Measurements from ENCODE around the gene THRB. TPM values are rescaled to one million over a fixed set of nuclear protein-coding genes. Genes with fewer than 3 reads are reported as not detected.

THRB gene
- total and polyA plus RNA-seq, 9 of the 15 experiments (the other 6 are each of a cell fraction or from before 2014, with no cell fraction given), result 1.7 to 14.9 (median 6.9) TPM

GRCh38 chr3:24161841-24162240 lies 332.8 kb downstream of the THRB start:
- FAIRE-seq, result no peak

More at GRCh38 chr3:24161841-24162240, 332.8 kb downstream of the THRB start:
- no peak overlapping the region for H3K9ac ChIP-seq (ENCODE audit: insufficient read depth in 1 of 2, low read depth in 2 of 2, low read length in 2 of 2)
- H3K9me1 ChIP-seq (ENCODE audit: control insufficient read depth, insufficient read depth, low read length), result no peaks in the 10 kb centered on the region
- no peak overlapping the region for H3K4me2 ChIP-seq (ENCODE audit: insufficient read depth, low read length)
- in situ Hi-C loops (cut with MboI) (no loop called here), intact Hi-C loops (cut with micrococcal nuclease) (no loop called here)
- WGBS (ENCODE audit: insufficient coverage, low coverage, missing lambda C conversion rate), result 19% methylated on average over 7 of the region's 7 CpGs
- DNase-seq (ENCODE audit: extremely low read depth in 1 of 4, low spot score in 3 of 4) (no peak), ATAC-seq (no peak)
- H3K4me3 ChIP-seq, result no peak overlapping the region
- no peaks in the 10 kb centered on the region for H4K20me1 ChIP-seq (replicated peaks; ENCODE audit: control insufficient read depth, insufficient read depth, low read length)
- no TSS peak for BruUV-seq (replicated peaks)
- POLR2A ChIA-PET, result interaction anchor here (0.6 kb wide), 1 partner anchor 1276 kb away, joined by 3 read pairs; no protein-coding TSS in a partner anchor
- H3K4me1 ChIP-seq (replicated peaks in 1 of 2; ENCODE audit: control insufficient read depth in 2 of 2, insufficient read depth in 2 of 2, low read length in 2 of 2), result peaks cover 0 to 4% of the 10 kb centered on the region in 2 experiments; a peak in 3 of 5 replicates
- no peaks in the 10 kb centered on the region for H3K27me3 ChIP-seq (ENCODE audit: control insufficient read depth in 2 of 2, insufficient read depth in 2 of 2, low read length in 2 of 2)
- no peak overlapping the region for H3K27ac ChIP-seq (ENCODE audit: extremely low read depth, low read depth, low read length)
- TF ChIP-seq WHSC1 (IDR thresholded peaks at IDR 0.05; ENCODE audit: low read length) (no peak), CBX2 (IDR thresholded peaks at IDR 0.05; ENCODE audit: insufficient read depth, low read length, poor library complexity, severe bottlenecking) (no peak), HBP1 (CRISPR knock-in tag; IDR thresholded peaks at IDR 0.05) (no peak), ZBTB33 (CRISPR knock-in tag; IDR thresholded peaks at IDR 0.05) (no peak), MCM2 (IDR thresholded peaks at IDR 0.05; ENCODE audit: low read depth) (no peak), JUND (IDR thresholded peaks at IDR 0.05; ENCODE audit: borderline replicate concordance, low read depth, low read length) (no peak), JUND (tag; IDR thresholded peaks at IDR 0.05; ENCODE audit: borderline replicate concordance, low read depth, low read length) (no peak)
- no peaks in the 10 kb centered on the region for H3K79me2 ChIP-seq (ENCODE audit: control insufficient read depth, insufficient read depth, low read length)
- no peaks in the 10 kb centered on the region for H3K9me3 ChIP-seq (replicated peaks; ENCODE audit: control insufficient read depth, insufficient read depth, low read depth, low read length)
- H2AFZ ChIP-seq (ENCODE audit: low read depth, low read length), result no peak overlapping the region
- H3K36me3 ChIP-seq (ENCODE audit: control insufficient read depth, insufficient read depth, low read length), result no peaks in the 10 kb centered on the region
- CTCF ChIA-PET (ENCODE audit: low intra/inter-chr PET ratio), result interaction anchor here (0.7 kb wide), 1 partner anchor 183 kb away, joined by 4 read pairs; no protein-coding TSS in a partner anchor

Measured in K562 (cell line).